Adrenal gland (tissue), 12 donors: ENCODE data around the gene CST7. TPM values are rescaled to one million over a fixed set of nuclear protein-coding genes. Genes with fewer than 3 reads are reported as not detected.
A peak's percentile ranks its signal among the peaks of the same experiment; 100 is the strongest.

Experiments used
- DNase-seq, 7 donors: peaks; one replicate each; pipeline ENCODE4 v3.0.0-alpha.2; 2019 to 2020
- H3K27ac ChIP-seq, 5 donors: fragments of 200-600 bp; sonication (generic) in 4 of 5; 1 replicate in 3 of 5; 2 replicates in 2 of 5; pipeline versions ENCODE4 v1.5.1 to v1.8.0; 2016 to 2020; ENCODE audit warnings: mild to moderate bottlenecking in 1 of 5
- H3K27me3 ChIP-seq: fragments of 200-600 bp; 2 replicates; pipeline ENCODE4 v1.8.0; 2021
- H3K36me3 ChIP-seq, 2 donors: fragments of 200-600 bp; replicated peaks in 1 of 2; 1 replicate in 1 of 2; 2 replicates in 1 of 2; pipeline versions ENCODE4 v1.5.1 to v1.8.0; 2018 to 2022
- H3K4me1 ChIP-seq, 2 donors: fragments of 200-600 bp; replicated peaks in 1 of 2; 1 replicate in 1 of 2; 2 replicates in 1 of 2; pipeline versions ENCODE4 v1.5.1 to v1.8.0; 2018 to 2021
- H3K4me3 ChIP-seq, 4 donors: fragments of 200-600 bp; sonication (generic) in 3 of 4; one replicate each; pipeline ENCODE4 v1.5.1; 2016 to 2018
- H3K9me3 ChIP-seq, 3 donors: fragments of 200-600 bp; sonication (generic) in 1 of 3; replicated peaks in 1 of 3; 1 replicate in 2 of 3; 2 replicates in 1 of 3; pipeline versions ENCODE4 v1.5.1 to v1.8.0; 2016 to 2021
- CTCF ChIP-seq, 6 experiments: fragments of 450-650 bp in 4 of 6; fragments of 200-600 bp in 2 of 6; sonication (generic) in 1 of 6; IDR thresholded peaks; 1 replicate in 5 of 6; 2 replicates in 1 of 6; pipeline versions ENCODE4 v1.5.1 to v1.8.0; 2016 to 2021; ENCODE audit warnings: antibody characterized with exemption in 6 of 6, mild to moderate bottlenecking in 2 of 6, moderate library complexity in 1 of 6
- POLR2A ChIP-seq, 2 donors: fragments of 450-650 bp; IDR thresholded peaks; one replicate each; pipeline ENCODE4 v1.6.1; 2017; ENCODE audit warnings: antibody characterized with exemption in 2 of 2, mild to moderate bottlenecking in 2 of 2, moderate library complexity in 1 of 2
- WGBS, 4 donors: extraction: QIAGEN DNeasy Blood & Tissue Kit in 2 of 4; methylation state at CpG; one replicate each; pipeline versions ENCODE4 v1.1.5 to v1.1.7; 2013 to 2017; 5-methylcytosine and 5-hydroxymethylcytosine counted together
- intact Hi-C, 2 donors: fragments of 100-400 bp; cut with DNase I; formaldehyde crosslinking; loops; one replicate each; pipeline versions ENCODE4 v1.14.1 to v1.15.0; 2022 to 2023
- polyA plus RNA-seq, 3 donors: library from polyadenylated mRNA; stranded (reverse); fragments of 200-250 nt in 2 of 3; fragments of 350-450 nt in 1 of 3; fragmentation: Illumina TruSeq in 1 of 3; extraction: RNeasy Lipid Tissue Mini Kit (QIAGEN cat#74804) in 1 of 3; gene quantifications; one replicate each; pipeline ENCODE4 v1.2.3, GENCODE V29; 2013 to 2014
- total RNA-seq, 9 donors: library from RNA; depleted of rRNA in 4 of 9; stranded (reverse); fragments of >200 nt in 4 of 9; fragments of 120-200 nt in 1 of 9; fragmentation: NEBNext Ultra II Directional in 1 of 9; extraction: Animal tissue kit (Norgen Biotek cat#: 25700) in 1 of 9; gene quantifications; one replicate each; pipeline versions ENCODE4 v1.1.0 to v1.2.4, GENCODE V29; 2013 to 2023
- donor health status: healthy with polysubstance abuse.
- donor health status: Bipolar disorder and iron deficiency.
- donor health status: DM: yes; HTN: yes; CAD: no.
- donor health status: DM: no; HTN: no; CAD: no.
- donor health status: DM: no; HTN: no; CAD: no.
- donor health status: DM: yes; HTN: yes; CAD: no.

The CST7 gene
- total and polyA plus RNA-seq, 12 donors = 0.17 to 4.1 (median 0.93) TPM

- Histone ChIP-seq H3K27ac (no peak overlapping the region), H3K4me3 (no peak overlapping the region), H3K27me3 (no peaks in the 10 kb centered on the region), H3K4me1 (no peaks in the 10 kb centered on the region), H3K36me3 (peaks cover 0 to 65% of the 10 kb centered on the region in 2 donors), H3K9me3 (no peaks in the 10 kb centered on the region)
- peak in 2 of 7 donors; percentile 16 to 41 for DNase-seq
- TF ChIP-seq POLR2A (IDR thresholded peaks at IDR 0.05) (no peak), CTCF (IDR thresholded peaks at IDR 0.05) (no peak)
- intact Hi-C loops = loop anchor here in 1 of 2 donors (10.0 kb wide), 1 partner anchor 55 kb away; no protein-coding TSS in a partner anchor
- WGBS, 4 donors = 93 to 96% (median 94%) methylated on average over 16 to 19 of the region's 19 CpGs
Measured at GRCh38 chr20:24969186-24970029, 20.3 kb downstream of the CST7 start.

- no peaks in the 10 kb centered on the region for H3K4me1 ChIP-seq
- TF ChIP-seq POLR2A (IDR thresholded peaks at IDR 0.05) (no peak), CTCF (IDR thresholded peaks at IDR 0.05) (no peak)
- H3K4me3 ChIP-seq = no peak overlapping the region
- DNase-seq = no peak
- H3K9me3 ChIP-seq = no peaks in the 10 kb centered on the region
- H3K27me3 ChIP-seq = no peaks in the 10 kb centered on the region
- WGBS, 4 donors = 90 to 92% (median 90%) methylated on average over 5 of the region's 5 CpGs
- H3K27ac ChIP-seq = no peak overlapping the region
- intact Hi-C loops = loop anchor here in 1 of 2 donors (10.0 kb wide), 1 partner anchor 55 kb away; no protein-coding TSS in a partner anchor
- H3K36me3 ChIP-seq = peaks cover 0 to 59% of the 10 kb centered on the region in 2 donors
Measured at GRCh38 chr20:24970030-24970553, 21.0 kb downstream of the CST7 start.

GRCh38 chr20:24970754-24971153 is 21.7 kb downstream of the CST7 start:
- intact Hi-C loops = loop anchor here in 1 of 2 donors (10.0 kb wide), 1 partner anchor 56 kb away; no protein-coding TSS in a partner anchor
- H3K4me1 ChIP-seq = no peaks in the 10 kb centered on the region
- DNase-seq = peak in 1 of 7 donors; percentile 13
- no peaks in the 10 kb centered on the region for H3K9me3 ChIP-seq
- TF ChIP-seq CTCF (IDR thresholded peaks at IDR 0.05) (no peak), POLR2A (IDR thresholded peaks at IDR 0.05) (no peak)
- H3K27ac ChIP-seq = no peak overlapping the region
- no peak overlapping the region for H3K4me3 ChIP-seq
- H3K36me3 ChIP-seq = peaks cover 0 to 53% of the 10 kb centered on the region in 2 donors
- WGBS, 4 donors = 80 to 90% (median 83%) methylated on average over 8 of the region's 8 CpGs
- H3K27me3 ChIP-seq = no peaks in the 10 kb centered on the region

- no peak for TF ChIP-seq POLR2A (IDR thresholded peaks at IDR 0.05)
- TF ChIP-seq CTCF (IDR thresholded peaks at IDR 0.05) = no peak
- intact Hi-C loops = loop anchor here in 1 of 2 donors (10.0 kb wide), 1 partner anchor 57 kb away; no protein-coding TSS in a partner anchor
- Histone ChIP-seq H3K27me3 (no peaks in the 10 kb centered on the region), H3K27ac (no peak overlapping the region), H3K4me3 (no peak overlapping the region), H3K9me3 (no peaks in the 10 kb centered on the region), H3K36me3 (peaks cover 0 to 48% of the 10 kb centered on the region in 2 donors), H3K4me1 (no peaks in the 10 kb centered on the region)
- 79 to 89% (median 83%) methylated on average over 6 of the region's 6 CpGs for WGBS, 4 donors
- no peak for DNase-seq
Measured at GRCh38 chr20:24971376-24972101, 22.5 kb downstream of the CST7 start.
